CD4-positive, alpha-beta T cell treated with Interleukin-17A for 1 hour (primary cell): Measurements from ENCODE around the gene FCHO2.
A peak's percentile ranks its signal among the peaks of the same experiment; 100 is the strongest.

Experiments
- DNase-seq: peaks from one replicate; pipeline ENCODE4 v3.0.0-alpha.2; 2020

FCHO2 gene

GRCh38 chr5:73037545-73037944 is 81.7 kb downstream of the FCHO2 start:
- no peak for DNase-seq

GRCh38 chr5:73039082-73039481 is 83.2 kb downstream of the FCHO2 start:
- no peak for DNase-seq

GRCh38 chr5:73042993-73043392 is 87.2 kb downstream of the FCHO2 start:
- no peak for DNase-seq

GRCh38 chr5:73044546-73044945 is 88.7 kb downstream of the FCHO2 start:
- DNase-seq = no peak

DNA sequence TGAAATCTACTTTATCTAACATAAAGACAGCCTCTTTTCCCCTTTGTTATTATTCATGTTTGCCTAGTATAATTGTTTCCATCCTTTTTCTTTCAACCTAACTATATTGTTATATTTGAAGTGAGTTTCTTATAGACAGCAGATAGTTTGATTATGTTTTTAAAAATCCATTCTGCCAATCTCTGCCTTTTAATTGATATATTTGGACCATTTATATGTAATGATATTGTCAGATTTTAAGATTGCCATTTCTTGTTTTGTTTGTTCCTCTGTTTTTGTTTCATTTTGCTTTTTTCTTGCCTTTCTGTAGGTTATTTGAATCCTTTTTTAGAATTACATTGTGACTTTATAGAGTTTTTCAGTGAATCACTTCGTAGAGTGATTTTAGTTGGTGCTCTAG is 89.8 kb downstream of the FCHO2 start:
- DNase-seq = no peak

- no peak for DNase-seq
These were observed 105.8 kb downstream of the FCHO2 start for GRCh38 chr5:73061593-73061992.

DNA sequence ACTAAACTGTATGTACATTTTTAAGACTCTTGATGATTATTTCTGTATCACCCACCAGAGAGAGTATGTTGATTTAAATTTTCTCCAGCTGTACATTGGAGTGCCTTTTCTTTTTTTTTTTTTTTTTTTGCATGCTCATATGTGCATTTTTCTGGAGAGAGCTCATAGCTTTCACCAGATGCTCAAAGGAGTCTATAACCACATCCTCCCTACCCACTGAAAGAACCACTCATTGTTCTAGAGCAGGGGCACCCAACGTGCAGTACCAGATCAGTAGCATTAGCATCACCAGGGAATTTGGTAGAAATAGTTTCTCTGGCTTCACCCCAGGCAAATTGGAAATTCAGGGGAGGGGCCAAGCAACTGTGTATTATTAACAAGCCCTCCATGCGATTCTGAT is 110.6 kb downstream of the FCHO2 start:
- no peak for DNase-seq

DNA sequence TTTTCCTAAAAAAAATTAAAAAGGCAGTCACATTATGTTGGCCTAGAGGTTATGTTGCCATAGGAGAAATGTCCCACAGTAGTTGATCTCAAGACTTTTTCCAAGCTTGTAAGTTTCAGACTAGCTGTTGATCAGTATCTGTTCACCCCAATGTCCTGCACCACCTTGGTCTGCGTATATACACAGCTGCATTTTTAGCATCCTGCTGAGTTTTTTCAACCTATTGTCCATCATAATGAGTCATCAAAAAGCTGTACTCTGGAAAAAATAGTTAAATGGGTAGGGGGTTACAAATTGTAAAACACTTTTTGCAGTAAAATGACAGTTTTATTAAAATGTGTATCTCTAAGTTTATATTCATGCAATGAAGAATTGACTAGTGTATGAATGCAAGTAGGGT is 111.4 kb downstream of the FCHO2 start:
- DNase-seq = no peak

GRCh38 chr5:73081093-73081492 is 125.3 kb downstream of the FCHO2 start:
- no peak for DNase-seq

DNA sequence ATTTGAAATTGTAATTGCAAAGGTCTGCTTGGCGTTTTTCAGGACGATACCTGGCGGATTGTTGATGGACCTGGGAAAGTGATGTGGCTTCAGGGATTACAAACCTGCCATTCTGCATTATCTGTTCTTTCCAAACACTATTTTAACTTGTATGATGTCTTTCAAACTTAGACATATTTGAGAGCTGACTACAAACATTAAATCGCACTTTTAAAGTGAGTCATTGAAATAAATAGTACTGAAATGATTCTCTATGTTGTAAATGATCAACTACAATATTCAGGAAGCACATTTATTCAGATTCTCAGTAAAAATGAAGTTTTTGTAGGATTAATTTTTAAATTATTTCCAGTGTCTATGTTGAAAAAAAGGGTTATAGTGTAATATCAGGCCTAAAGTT is 132.2 kb downstream of the FCHO2 start:
- DNase-seq = no peak

DNA sequence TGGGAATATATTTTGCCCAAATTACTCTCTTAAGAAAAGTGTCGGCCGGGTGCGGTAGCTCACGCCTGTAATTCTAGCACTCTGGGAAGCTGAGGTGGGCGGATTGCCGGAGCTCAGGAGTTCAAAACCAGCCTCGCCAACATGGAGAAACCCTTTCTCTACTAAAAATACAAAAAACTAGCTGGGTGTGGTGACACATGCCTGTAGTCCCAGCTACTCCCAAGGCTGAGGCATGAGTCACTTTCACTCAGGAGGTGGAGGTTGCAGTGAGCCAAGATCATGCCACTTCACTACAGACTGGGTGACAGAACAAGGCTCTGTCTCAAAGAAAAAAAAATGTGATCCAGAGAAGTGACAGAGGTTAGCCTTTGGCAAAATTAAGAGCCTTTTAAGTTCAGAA is 138.1 kb downstream of the FCHO2 start:
- no peak for DNase-seq

- no peak for DNase-seq
These were observed 138.6 kb downstream of the FCHO2 start for GRCh38 chr5:73094415-73094814.

GRCh38 chr5:73095564-73096238 is 139.9 kb downstream of the FCHO2 start:
- no peak for DNase-seq

DNA sequence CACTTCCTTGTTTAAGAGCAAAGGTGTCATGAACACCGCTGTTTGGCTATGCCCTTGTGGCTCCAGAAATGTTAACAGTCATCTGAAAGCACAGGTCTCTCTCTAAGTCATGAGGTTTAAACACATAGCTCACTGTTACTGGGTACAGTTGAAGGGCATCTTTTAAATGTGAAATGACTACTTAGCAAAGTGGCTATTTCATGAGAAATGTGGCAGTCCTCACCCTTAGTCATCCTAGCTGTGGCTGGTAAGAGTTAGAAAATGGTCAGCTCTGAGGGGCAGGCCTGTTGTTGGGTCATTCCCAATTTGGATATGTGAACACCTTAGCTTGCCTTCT is 140.4 kb downstream of the FCHO2 start:
- peak; percentile 13 for DNase-seq

DNA sequence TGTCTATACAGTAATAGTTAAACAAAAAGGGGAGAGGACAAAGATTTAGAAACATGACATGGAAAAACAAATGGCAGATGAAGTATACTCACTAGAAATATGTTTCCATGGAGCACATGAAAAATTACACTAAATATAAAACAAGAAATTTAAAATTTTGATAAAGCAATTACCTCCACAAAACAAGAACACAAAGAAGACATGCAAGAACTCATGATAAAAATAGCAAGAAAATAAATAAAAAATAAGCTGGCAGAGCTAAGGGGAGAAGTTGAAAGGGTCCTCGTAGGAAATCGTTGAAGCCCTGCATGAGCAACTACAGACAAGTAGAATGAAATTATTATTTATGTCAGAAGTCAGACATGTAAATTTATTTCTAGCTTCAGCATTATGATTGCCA is 141.9 kb downstream of the FCHO2 start:
- DNase-seq = no peak

GRCh38 chr5:73100109-73100508 is 144.3 kb downstream of the FCHO2 start:
- DNase-seq = no peak

- DNase-seq = no peak
These were observed 148.0 kb downstream of the FCHO2 start for GRCh38 chr5:73103870-73104299.

- DNase-seq = no peak
These were observed 148.5 kb downstream of the FCHO2 start for GRCh38 chr5:73104326-73104725.

- no peak for DNase-seq
These were observed 150.5 kb downstream of the FCHO2 start for GRCh38 chr5:73106335-73106734.

- DNase-seq = no peak
These were observed 154.3 kb downstream of the FCHO2 start for GRCh38 chr5:73110190-73110589.

GRCh38 chr5:73111536-73111935 is 155.7 kb downstream of the FCHO2 start:
- no peak for DNase-seq

- no peak for DNase-seq
These were observed 156.5 kb downstream of the FCHO2 start for GRCh38 chr5:73112359-73112758.

- no peak for DNase-seq
These were observed 158.3 kb downstream of the FCHO2 start for GRCh38 chr5:73114044-73114688.

DNA sequence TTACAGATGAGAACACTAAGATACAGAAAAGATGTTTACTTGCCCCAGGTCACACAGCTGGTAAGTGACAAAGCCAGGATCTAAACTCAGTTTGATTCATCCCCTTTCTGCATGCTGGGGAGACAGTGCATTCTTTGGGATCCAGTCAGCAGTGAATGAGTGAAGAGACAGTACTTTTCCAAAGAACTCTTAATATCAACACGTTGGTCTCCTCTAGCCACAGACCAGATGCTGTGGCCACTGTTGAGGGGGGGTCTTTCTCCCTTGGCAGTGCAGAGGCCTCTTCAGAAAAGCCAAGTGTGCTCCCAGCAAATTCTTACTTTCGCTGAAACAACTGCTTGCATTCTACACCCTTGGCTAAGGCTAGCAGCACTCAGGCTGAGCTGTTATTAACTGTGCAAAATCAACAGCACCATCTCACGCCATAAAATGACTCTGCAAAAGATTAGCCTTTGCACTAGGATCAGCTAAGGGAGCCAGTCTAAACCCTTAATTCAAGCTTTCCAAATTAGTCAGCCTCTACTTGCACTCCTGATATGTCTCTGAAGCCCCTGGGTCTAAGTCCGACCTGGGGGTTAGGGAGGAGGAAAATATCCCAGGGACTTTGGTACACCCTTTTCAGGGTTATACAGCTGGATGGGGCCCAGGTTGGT is 159.7 kb downstream of the FCHO2 start:
- no peak for DNase-seq

GRCh38 chr5:73116506-73116905 is 160.7 kb downstream of the FCHO2 start:
- DNase-seq = no peak
